GM12878 (cell line): ENCODE data around the gene KIF6. TPM values are rescaled to one million over a fixed set of nuclear protein-coding genes. Genes with fewer than 3 reads are reported as not detected.

Experiments used
- ATAC-seq: fragments of 200-7000 bp; cut with Tn5 transposase; 3 replicates; pipeline ENCODE4 v1.9.1; 2020; ENCODE audit warnings: mild to moderate bottlenecking, moderate library complexity
- BruUV-seq: library from RNA; stranded (reverse); fragments of 400-500 nt; replicated peaks from 2 replicates; lab custom pipeline; 2021; lab: Mats Ljungman, UMichigan
- CTCF ChIA-PET: fragments of 300-600 bp; sonication (Branson Sonifier 250); formaldehyde crosslinking; extraction: SDS; loops from one replicate; lab custom pipeline; 2021; ENCODE audit warnings: inconsistent platforms; lab: Yijun Ruan, JAX
- POLR2A ChIA-PET: fragments of 350-600 bp; formaldehyde crosslinking; extraction: SDS; loops from one replicate; lab custom pipeline; 2021; ENCODE audit warnings: inconsistent platforms; lab: Charles Lee
- RAD21 ChIA-PET: fragments of 300-600 bp; sonication (Branson Sonifier 250); formaldehyde crosslinking; loops from one replicate; lab custom pipeline; 2023; ENCODE audit warnings: antibody characterized with exemption; ENCODE audit not compliant: unreplicated experiment; lab: Charles Lee
- SMC1A ChIA-PET: fragments of 300-600 bp; sonication (Branson Sonifier 250); formaldehyde crosslinking; loops from one replicate; lab custom pipeline; 2023; ENCODE audit not compliant: unreplicated experiment, uncharacterized antibody; lab: Charles Lee
- DNase-seq: peaks from one replicate; pipeline ENCODE4 v3.0.0-alpha.2; 2011; ENCODE audit warnings: low read depth, low spot score
- FAIRE-seq: peaks from 3 replicates; lab custom pipeline; 2011; peaks lifted over from hg19 to GRCh38; lab: Jason Lieb, UNC
- H2AFZ ChIP-seq: 2 replicates; pipeline ENCODE4 v1.6.0; 2011; ENCODE audit warnings: low read depth, low read length, control low read depth; ENCODE audit not compliant: control insufficient read depth
- H3K27ac ChIP-seq: 2 replicates; pipeline ENCODE4 v1.5.1; 2011; ENCODE audit warnings: control low read depth; ENCODE audit not compliant: control insufficient read depth, insufficient read depth
- H3K27me3 ChIP-seq, 2 experiments: replicated peaks in 1 of 2; 2 replicates each; pipeline versions ENCODE4 v1.6.0 to v1.6.1; 2011; ENCODE audit warnings: low read length in 1 of 2; ENCODE audit not compliant: control insufficient read depth in 2 of 2, insufficient read depth in 2 of 2
- H3K36me3 ChIP-seq, 2 experiments: 2 replicates each; pipeline ENCODE4 v1.5.1; 2011; ENCODE audit warnings: low read length in 1 of 2; ENCODE audit not compliant: control insufficient read depth in 2 of 2, insufficient read depth in 2 of 2
- H3K4me1 ChIP-seq: 2 replicates; pipeline ENCODE4 v1.6.1; 2011; ENCODE audit warnings: mild to moderate bottlenecking, low read length, moderate library complexity, mixed read lengths; ENCODE audit not compliant: control insufficient read depth, insufficient read depth
- H3K4me2 ChIP-seq: 2 replicates; pipeline ENCODE4 v1.6.0; 2011; ENCODE audit warnings: control low read depth; ENCODE audit not compliant: control insufficient read depth, insufficient read depth
- H3K4me3 ChIP-seq: fragments of 200-600 bp; sonication (generic); 2 replicates; pipeline ENCODE4 v1.5.1; 2016
- H3K79me2 ChIP-seq: 2 replicates; pipeline ENCODE4 v1.6.0; 2011; ENCODE audit warnings: low read length; ENCODE audit not compliant: control insufficient read depth, insufficient read depth
- H3K9ac ChIP-seq: 2 replicates; pipeline ENCODE4 v1.8.0; 2011; ENCODE audit warnings: low read length, control low read depth, mixed read lengths; ENCODE audit not compliant: control insufficient read depth, insufficient read depth
- H3K9me3 ChIP-seq: replicated peaks from 3 replicates; pipeline ENCODE4 v1.5.1; 2011; ENCODE audit warnings: mild to moderate bottlenecking, low read length; ENCODE audit not compliant: control insufficient read depth, insufficient read depth
- H4K20me1 ChIP-seq: 2 replicates; pipeline ENCODE4 v1.6.0; 2011; ENCODE audit not compliant: control insufficient read depth, insufficient read depth
- ASH2L ChIP-seq: fragments of 300-600, 200-600 bp; sonication (generic); IDR thresholded peaks from 2 replicates; pipeline ENCODE4 v1.6.1; 2017; ENCODE audit warnings: low read depth, mild to moderate bottlenecking, borderline replicate concordance
- ETV6 ChIP-seq, 2 experiments: fragments of 450-650 bp in 1 of 2; IDR thresholded peaks in 1 of 2; conservative IDR thresholded peaks in 1 of 2; 2 replicates each; pipeline ENCODE4 v1.6.1; 2014; ENCODE audit warnings: antibody characterized with exemption in 1 of 2, borderline replicate concordance in 1 of 2, low read depth in 1 of 2, mild to moderate bottlenecking in 1 of 2, moderate library complexity in 1 of 2
- MTA2 ChIP-seq: fragments of 450-650 bp; IDR thresholded peaks from 2 replicates; pipeline ENCODE4 v1.6.1; 2016; ENCODE audit warnings: low read depth, mild to moderate bottlenecking, moderate library complexity
- NRF1 ChIP-seq: conservative IDR thresholded peaks from 2 replicates; pipeline ENCODE4 v1.6.1; 2011; ENCODE audit warnings: mild to moderate bottlenecking, low read depth, low read length, improper control_type of control experiment
- POU2F2 ChIP-seq: IDR thresholded peaks from 3 replicates; pipeline ENCODE4 v1.6.1; 2011; ENCODE audit warnings: low read depth, mild to moderate bottlenecking, low read length, borderline replicate concordance
- RUNX3 ChIP-seq: IDR thresholded peaks from 2 replicates; pipeline ENCODE4 v1.6.1; 2012; ENCODE audit warnings: low read length, inconsistent platforms
- YBX1 ChIP-seq: fragments of 450-650 bp; IDR thresholded peaks from 2 replicates; pipeline ENCODE4 v1.6.1; 2016; ENCODE audit warnings: antibody characterized with exemption
- WGBS: methylation state at CpG from one replicate; pipeline ENCODE4 v1.1.6; 2016; ENCODE audit warnings: low lambda C conversion rate; ENCODE audit not compliant: insufficient replicate concordance, insufficient coverage; ENCODE audit errors: missing lambda C conversion rate; 5-methylcytosine and 5-hydroxymethylcytosine counted together
- in situ Hi-C: fragments of 300-500 bp; cut with MboI; formaldehyde crosslinking; loops from 9 replicates; pipeline ENCODE4 v1.14.3; 2018; ENCODE audit warnings: mixed read lengths
- intact Hi-C: fragments of 100-400 bp; cut with micrococcal nuclease; formaldehyde crosslinking; loops from one replicate; pipeline ENCODE4 v1.14.2; 2022; ENCODE audit not compliant: unreplicated experiment
- polyA plus RNA-seq, 11 experiments: library from polyadenylated mRNA; depleted of rRNA in 4 of 11; unstranded in 6 of 11; stranded (reverse) in 5 of 11; fragments of >200 nt; fragmentation: Nextera tagmentation in 4 of 11; fragmentation: Illumina TruSeq in 1 of 11; extraction: Ambion mirVana in 4 of 11; extraction: Trizol in 1 of 11; gene quantifications; 1 replicate in 1 of 11; 2 replicates in 10 of 11; pipeline versions ENCODE4 v1.2.1 to v1.2.3, GENCODE V29; 2011 to 2016; ENCODE audit warnings: inconsistent platforms in 2 of 11, missing spikeins in 2 of 11, low read depth in 1 of 11
- total RNA-seq, 4 experiments: library from RNA; depleted of rRNA in 3 of 4; stranded (reverse); fragments of >200 nt in 3 of 4; fragmentation: Illumina TruSeq in 1 of 4; extraction: Trizol in 1 of 4; gene quantifications; 2 replicates each; pipeline versions ENCODE4 v1.2.1 to v1.2.3, GENCODE V29; 2013 to 2021
- TF ChIP-seq, protein P1 (sequence below): fragments of 450-650 bp; formaldehyde crosslinking; IDR thresholded peaks from 2 replicates; pipeline ENCODE4 v1.4.0; 2022; ENCODE audit warnings: mild to moderate bottlenecking, moderate library complexity
- TF ChIP-seq, protein P2 (sequence below): IDR thresholded peaks from 2 replicates; pipeline ENCODE4 v1.6.1; 2011; ENCODE audit warnings: low read depth, mild to moderate bottlenecking, low read length, moderate library complexity, borderline replicate concordance; ENCODE audit errors: extremely low read depth

KIF6 gene
- total and polyA plus RNA-seq, 10 of the 15 experiments (the other 5 are each of a cell fraction or from before 2014, with no cell fraction given) = 0.09 to 1.0 (median 0.28) TPM

DNA sequence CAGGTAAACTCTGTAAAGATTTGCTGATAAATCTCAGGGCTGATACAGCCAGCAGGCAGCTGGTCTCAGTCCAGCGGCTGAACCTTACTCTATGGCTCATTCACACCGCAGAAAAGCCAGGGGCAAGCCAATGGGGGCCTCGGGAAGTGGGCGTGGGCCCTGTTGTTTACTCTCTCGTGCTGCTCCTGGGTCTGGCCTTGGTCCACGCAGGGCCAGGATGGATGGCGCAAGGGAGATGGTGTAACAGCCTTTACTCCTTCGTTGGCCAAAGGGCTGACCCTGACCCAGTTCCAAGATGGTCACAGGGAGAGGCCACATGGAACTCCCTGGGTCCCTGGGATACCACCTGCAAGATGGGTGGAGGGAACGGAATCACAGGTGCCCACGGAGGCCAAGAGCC lies 427.1 kb downstream of the KIF6 start (continued):
- TF ChIP-seq, protein P1, sequence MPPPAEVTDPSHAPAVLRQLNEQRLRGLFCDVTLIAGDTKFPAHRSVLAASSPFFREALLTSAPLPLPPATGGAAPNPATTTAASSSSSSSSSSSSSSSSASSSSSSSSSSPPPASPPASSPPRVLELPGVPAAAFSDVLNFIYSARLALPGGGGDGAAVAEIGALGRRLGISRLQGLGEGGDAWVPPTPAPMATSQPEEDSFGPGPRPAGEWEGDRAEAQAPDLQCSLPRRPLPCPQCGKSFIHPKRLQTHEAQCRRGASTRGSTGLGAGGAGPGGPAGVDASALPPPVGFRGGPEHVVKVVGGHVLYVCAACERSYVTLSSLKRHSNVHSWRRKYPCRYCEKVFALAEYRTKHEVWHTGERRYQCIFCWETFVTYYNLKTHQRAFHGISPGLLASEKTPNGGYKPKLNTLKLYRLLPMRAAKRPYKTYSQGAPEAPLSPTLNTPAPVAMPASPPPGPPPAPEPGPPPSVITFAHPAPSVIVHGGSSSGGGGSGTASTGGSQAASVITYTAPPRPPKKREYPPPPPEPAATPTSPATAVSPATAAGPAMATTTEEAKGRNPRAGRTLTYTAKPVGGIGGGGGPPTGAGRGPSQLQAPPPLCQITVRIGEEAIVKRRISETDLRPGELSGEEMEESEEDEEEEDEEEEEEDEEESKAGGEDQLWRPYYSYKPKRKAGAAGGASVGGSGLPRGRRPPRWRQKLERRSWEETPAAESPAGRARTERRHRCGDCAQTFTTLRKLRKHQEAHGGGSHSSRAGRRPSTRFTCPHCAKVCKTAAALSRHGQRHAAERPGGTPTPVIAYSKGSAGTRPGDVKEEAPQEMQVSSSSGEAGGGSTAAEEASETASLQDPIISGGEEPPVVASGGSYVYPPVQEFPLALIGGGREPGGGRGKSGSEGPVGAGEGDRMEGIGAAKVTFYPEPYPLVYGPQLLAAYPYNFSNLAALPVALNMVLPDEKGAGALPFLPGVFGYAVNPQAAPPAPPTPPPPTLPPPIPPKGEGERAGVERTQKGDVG (CRISPR knock-in tag) = no peak
- TF ChIP-seq, protein P2, sequence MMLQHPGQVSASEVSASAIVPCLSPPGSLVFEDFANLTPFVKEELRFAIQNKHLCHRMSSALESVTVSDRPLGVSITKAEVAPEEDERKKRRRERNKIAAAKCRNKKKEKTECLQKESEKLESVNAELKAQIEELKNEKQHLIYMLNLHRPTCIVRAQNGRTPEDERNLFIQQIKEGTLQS = no peak
- no peak for TF ChIP-seq RUNX3
- TF ChIP-seq ETV6 (conservative IDR thresholded peaks at IDR 0.05 in 1 of 2, IDR thresholded peaks at IDR 0.05 in 1 of 2; ENCODE audit: borderline replicate concordance in 1 of 2, low read depth in 1 of 2) = no peak
- TF ChIP-seq NRF1 = no peak
- TF ChIP-seq ASH2L = no peak

- ATAC-seq (no peak), DNase-seq (no peak), FAIRE-seq (no peak)
- Histone ChIP-seq H3K4me1 (no peaks in the 10 kb centered on the region), H3K36me3 (no peaks in the 10 kb centered on the region), H3K79me2 (no peaks in the 10 kb centered on the region), H3K4me2 (no peak overlapping the region), H3K27ac (no peak overlapping the region), H3K9ac (no peak overlapping the region), H3K27me3 (peaks cover 0 to 5% of the 10 kb centered on the region in 2 experiments; a peak in 3 of 4 replicates), H3K4me3 (no peak overlapping the region), H4K20me1 (no peaks in the 10 kb centered on the region), H3K9me3 (no peaks in the 10 kb centered on the region), H2AFZ (no peak overlapping the region)
- ChIA-PET SMC1A (no interaction called here), POLR2A (no interaction called here), CTCF (interaction anchor here (0.6 to 1.1 kb wide), 2 partner anchors 13 to 1438 kb away, joined by 3 read pairs; no protein-coding TSS in a partner anchor), RAD21 (no interaction called here)
- no TSS peak for BruUV-seq
- intact Hi-C loops = no loop called here
- TF ChIP-seq POU2F2 (no peak), YBX1 (no peak), MTA2 (no peak)
- WGBS = 33% methylated on average over 18 of the region's 18 CpGs
- in situ Hi-C loops = no loop called here
Observed at GRCh38 chr6:39296745-39297640, 428.2 kb downstream of the KIF6 start.
